GM04504 (cell line): ENCODE measurements around the gene ITPK1.
A peak's percentile ranks its signal among the peaks of the same experiment; 100 is the strongest.

Source experiments
- DNase-seq: peaks from one replicate; pipeline ENCODE4 v3.0.0-alpha.2; 2012; ENCODE audit warnings: low read depth

Gene ITPK1

DNA sequence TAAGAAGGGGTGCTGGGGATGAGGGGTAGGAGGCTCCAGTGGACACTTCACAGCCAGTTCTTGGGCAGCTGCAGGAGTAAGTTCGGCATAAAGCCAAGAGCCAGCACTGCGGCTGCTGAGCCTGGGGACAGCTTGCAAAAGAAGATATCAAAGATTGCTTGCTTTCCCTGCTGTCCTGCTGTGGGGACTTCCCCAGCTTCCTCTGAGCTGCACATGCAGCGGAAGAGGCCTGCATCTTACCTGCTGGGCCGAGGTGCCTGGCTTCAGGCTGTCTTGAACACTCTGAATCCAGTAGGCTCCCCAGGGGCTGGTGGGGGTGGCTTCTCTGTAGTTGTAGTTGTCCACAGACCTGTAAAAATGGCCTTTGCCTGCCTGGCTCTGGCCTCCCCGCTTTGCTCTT is 191.5 kb downstream of the ITPK1 start:
- DNase-seq: no peak

DNA sequence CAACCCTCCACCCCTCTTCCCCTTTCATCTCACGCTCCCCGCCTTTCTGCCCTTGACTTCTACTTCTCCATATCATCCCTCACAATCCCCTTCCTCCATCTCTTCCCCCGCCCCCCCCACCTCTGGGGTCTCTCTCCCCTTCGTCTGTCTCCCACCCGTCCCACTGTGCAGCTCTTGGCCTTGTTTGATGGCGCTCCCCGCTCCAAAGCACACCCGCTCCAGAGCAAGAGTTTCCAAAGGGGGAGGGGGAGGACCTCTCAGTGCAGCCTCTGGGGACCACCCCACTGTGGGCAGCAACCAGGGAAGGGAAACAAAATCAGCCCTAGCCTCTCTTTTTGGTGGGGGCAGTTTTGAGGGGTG is 192.0 kb downstream of the ITPK1 start:
- no peak for DNase-seq

DNA sequence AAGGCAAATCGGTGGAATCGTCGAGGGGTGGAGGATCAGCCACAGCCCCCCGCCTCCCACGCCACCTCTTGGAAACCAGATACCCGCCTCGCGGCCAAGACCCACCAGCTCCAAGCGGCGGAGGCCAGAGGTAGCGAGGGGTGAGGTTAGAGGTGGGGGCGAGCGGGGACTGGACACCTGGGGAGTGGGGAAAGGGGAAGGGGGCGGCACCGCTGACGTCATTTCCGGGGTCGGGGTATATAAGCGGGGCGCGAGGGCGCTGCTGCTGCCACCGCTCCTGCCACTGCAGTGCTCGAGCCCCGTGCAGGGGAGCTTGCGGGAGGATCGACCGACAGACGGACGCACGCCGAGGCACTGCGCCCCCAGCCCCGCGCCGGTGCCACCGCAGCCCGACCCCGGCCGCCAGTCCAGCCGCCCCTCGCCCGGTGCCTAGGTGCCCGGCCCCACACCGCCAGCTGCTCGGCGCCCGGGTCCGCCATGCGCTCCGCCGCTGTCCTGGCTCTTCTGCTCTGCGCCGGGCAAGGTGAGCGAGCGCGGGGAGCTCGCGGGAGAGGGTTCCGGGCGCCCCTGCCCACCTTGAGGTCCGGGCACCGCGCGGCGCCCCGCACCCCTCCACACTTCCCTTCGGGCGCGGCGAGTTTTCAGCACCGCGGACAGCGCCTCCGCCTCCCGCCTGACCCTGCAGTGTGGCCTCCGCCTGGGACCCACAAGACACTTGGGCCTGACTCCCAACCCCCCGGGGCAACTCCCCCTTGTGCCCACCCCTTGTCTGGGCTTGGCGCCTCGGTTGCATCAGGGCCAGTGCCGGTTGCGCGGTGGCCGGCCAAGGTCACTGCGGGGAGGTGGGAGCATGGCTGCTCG is 192.6 kb downstream of the ITPK1 start, which contains the start of gene CHGA:
TSS of gene CHGA (plus strand) at position 268 of the 861 bp plus-strand sequence. CDS start at position 478, 210 bp downstream.
- no peak for DNase-seq

DNA sequence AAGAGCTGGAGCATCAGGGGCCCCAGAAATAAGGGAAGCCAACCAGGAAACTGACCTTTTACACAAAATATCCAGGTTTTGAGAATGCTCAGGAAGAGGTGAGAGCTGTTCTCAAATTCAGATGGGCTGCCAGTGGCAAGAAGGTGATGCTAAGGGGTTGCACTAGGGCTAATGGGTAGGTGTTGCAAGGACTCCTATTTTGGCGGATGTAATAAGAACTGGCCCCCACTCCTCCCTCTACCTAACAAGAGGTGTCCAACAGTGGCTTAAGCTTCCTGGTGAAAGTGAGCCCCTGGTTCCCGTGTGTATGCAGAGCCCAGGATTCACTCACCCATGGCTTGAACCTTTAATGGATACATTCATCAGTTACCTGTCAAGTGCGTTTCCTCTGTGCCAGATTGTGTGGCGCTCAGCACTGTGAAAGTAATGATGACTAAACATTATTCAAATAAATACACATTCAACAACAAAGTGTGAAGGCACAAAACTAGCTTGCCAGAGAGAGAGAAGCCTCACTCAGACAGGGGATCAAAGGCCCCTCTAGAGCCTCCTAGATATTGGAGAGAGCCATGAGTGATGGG is 193.5 kb downstream of the ITPK1 start:
- DNase-seq: no peak

DNA sequence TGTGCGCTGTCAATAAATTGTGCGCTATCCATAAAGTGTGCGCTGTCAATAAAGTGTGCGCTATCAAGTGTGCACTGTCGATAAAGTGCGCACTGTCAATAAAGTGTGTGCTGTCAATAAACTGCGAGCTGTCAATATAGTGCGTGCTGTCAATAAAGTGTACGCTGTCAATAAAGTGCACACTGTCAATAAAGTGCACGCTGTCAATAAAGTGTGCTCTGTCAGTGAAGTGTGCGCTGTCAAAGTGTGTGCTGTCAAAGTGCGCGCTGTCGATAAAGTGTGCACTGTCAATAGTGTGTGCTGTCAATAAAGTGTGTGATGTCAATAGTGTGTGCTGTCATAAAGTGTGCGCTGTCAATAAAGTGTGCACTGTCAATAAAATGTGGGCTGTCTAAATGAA is 195.7 kb downstream of the ITPK1 start:
- DNase-seq: no peak

DNA sequence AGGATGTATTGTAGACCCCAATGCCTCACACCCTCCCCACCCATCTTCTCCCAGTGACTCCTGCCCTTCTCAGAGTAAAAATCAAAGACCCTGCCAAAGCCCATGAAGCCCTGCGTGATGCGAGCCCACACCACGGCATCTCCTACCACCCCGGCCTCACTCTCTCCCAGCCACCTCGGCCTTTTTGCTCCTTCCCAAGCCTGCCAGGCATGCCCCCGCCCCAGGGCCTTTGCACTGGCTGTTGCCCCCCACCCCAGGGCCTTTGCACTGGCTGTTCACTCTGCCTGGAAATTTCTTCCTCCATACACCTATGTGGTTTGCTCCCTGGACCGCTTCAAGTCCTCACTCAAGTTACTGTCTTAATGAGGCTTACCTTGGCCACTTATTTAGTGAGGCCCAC is 197.8 kb downstream of the ITPK1 start:
- no peak for DNase-seq

DNA sequence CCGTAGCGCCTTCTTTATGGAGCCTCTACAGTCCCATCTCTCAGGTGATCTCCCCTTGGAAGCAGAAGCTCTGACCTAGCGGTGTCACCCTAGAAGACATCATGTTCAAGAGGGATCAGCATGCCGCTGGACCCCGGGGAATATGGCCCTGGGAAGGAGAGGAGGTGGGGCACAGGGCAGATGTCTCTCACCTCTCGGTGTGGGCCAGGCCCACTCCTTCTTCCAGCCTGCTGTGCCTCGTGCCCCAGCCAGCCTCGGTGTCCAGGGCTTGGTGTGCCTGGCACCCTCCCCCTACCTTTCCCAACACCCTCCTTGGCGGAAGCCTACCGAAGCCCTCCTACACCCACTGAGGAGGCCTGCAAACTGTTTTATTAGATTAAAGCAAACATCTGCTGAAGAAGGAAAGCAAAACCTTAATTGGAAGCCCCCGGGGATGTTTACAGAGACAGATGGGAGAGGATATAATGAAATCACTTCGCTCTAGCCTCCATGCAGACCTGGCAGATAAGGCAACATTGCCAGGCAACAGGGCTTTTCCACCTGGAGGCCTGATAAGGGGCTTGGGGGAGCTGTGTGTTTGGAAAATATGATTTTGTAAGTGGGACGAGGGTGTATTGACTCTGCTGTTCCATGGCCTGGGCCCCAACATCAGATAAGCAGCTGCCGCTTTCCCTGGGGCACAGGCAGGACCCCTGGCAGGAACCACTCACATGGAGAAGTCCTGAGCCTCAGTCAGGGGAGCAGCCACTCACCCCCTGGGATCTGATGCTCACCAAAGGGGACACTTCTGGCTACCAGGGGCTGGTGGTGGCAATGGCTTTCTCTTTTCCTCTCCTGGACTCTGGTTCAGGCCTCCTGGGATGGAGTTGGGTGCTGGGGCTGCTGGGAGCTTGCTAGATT is 198.4 kb downstream of the ITPK1 start:
- no peak for DNase-seq

DNA sequence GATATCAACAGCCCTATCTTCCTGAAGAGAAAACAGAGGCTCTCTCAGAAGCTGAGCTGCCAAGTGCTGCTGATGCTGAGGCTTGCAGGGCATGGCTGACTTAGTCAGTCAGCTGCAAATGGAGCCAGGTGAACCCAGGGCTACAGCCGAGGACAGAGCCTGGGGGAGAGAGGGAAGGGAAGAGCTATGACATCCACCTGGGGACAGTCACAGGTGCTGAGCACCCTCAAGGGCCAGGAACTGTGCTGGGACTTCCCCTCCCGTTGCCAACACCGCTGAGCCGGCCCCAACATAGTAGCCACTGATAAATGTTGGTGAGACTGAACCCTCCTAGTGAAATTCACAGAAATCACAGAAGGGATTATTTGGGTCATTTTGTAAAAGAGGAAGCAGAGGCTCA is 199.5 kb downstream of the ITPK1 start:
- DNase-seq: no peak

DNA sequence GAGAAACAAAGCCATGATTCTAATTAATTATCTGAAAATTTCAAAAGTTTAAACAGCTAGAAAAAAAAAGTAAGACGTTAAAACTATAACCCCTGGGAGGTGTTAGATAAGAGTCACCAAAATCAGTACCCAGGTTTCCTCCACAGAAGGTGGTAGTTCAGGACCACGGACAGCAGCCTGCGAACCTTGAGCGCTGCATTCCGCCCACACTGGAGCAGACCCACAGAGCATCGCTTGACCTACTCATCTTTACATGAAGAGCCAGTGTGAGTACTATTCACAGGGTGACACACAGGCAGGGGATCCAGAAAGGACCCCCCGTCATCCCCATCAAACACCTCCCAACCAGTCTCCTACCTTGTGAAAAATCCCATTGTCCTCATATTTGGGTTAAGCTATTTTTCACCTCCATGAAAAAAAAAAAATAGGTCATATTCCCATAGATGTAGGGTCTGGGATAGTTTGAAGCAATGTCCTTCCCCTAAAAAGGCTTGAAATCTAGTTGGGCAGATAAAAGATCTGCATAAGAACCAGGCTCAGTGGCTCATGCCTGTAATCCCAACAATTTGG is 201.6 kb downstream of the ITPK1 start:
- DNase-seq: peak; percentile 3

DNA sequence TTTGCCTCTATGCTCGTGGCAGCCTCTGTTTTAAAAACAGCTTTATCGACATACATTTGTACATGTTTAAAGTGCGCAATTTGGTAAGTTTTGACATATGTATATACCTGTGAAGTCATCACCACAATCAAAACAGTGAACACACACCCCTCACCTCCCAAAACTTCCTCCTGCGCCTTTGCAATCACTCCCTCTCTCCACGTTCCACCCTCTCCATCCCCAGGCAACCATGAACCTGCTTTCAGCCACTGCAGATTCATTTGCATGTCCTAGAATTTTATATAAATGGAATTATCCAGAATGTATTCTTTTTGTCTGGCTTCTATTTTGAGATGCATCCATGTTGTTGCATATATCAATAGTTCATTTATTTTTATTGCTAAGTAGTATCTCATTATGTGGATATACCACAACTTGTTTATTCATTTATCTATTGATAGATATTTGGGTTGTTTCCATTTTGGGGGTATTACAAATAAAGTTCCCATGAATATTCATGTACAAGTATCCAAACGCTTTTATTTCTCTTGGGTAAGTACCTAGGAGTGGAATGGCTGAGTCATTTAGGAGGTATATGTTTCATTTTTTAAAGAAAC is 208.3 kb downstream of the ITPK1 start:
- DNase-seq: no peak

DNA sequence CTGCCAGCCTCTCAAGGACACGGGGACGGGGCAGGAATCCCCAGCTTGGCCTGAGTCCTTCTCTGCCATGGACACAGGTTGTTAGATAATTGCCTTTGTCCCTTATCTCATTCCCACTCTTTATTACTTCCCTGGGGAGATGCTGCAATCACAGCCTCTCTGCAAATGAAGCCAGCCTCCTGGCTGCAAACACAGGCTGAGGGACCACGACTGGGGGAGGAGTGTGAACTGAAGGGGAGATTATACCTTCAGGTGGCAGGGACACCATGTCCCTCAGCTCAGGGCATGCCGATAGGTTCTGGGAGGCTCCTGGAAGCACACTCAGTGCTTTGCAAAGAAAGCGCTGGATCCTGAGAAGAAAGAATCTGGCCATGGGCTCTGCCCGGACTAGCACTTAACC is 208.9 kb downstream of the ITPK1 start:
- DNase-seq: no peak

DNA sequence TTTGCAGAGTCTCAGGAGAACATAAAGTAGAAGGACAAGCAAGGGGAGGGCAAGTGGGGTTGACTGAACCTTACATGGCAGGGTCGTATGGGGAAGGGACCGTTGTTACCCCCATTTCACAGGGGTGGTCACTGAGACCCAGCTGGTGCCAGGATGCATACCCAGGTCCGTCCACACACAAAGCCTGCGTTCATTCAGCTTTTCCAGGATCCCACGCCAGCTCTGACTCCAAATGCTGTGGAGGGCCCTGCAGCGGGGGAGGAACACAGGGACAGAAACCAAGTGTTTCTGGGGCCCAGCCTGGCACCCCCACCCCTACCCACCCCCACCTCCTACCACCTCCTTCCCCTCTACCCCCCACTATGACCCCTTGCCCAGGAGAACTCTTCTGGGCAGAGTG is 209.3 kb downstream of the ITPK1 start:
- no peak for DNase-seq

DNA sequence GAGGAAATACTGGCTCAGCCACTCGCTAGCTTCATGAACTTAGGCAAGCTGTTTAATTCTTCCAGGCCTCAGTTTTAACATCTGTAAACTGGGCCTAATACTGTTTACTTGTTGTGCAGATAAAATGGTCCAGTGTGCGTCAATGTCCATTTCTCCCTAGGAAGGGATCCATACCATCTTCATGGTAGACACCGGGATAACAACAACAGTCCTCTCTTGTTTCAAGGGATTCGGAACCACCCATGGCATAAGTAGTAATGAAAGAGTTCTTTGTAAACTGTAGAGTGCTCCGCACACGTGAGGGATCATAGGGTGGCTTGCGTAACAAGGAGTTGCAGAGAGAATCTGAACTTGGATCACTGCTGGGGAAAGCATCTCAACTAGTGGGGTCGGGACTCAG is 210.1 kb downstream of the ITPK1 start:
- DNase-seq: no peak

DNA sequence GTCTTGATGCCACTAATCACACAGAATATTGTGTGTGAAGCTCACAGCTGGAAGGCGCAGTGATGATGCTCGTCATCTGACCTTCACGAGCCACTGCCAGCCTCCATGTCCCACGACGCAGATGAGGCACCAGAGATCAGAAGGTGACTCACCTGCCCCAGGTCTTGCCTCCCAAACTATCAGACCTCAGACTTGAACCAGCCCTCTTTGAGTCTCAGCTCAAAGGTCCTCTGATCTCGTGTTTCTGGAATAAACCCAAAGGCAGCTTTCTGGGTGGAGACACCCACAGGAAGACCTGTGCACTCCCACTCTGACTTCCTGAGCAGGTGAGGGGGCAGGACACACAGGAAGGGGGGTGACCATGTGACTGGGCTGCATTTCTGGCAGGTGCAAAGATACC is 212.4 kb downstream of the ITPK1 start:
- DNase-seq: no peak

DNA sequence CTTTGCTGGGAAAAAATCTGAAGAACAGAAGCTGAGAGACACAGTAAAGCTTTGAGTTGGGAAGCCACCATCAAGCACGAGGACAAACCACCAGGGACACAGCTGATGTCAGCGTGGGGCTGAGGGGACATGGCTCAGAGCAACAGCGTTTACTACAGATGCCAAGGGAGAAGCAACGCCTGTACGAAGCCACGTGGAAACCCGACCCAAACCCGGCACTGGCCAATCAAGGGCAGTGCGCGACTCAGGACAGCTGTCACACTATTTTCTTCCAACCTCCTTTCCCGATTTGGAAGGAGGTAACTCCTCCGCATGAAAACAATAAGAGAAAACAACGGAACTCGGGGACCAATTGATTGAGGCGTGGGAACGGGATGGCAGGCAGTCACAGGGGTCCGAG is 213.0 kb downstream of the ITPK1 start:
- DNase-seq: no peak

DNA sequence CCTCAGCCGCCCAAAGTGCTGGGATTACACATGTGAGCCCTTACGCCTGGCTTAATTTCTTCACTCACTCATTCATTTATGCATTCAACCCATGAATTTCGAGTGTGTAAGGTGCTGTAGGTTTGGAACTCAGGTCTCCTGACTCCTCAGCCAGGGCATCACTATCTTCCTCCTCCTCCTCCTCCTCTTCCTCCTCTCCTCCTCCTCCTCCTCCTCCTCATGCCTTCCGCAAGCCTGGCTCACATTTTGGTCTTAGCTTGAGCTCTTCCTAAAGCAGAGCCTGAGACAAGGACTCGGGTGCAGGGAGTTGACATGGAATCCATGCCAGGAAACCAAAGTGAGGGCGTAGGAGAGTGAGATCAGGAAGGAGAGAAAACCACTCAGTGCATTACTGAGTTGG is 213.5 kb downstream of the ITPK1 start:
- DNase-seq: no peak

DNA sequence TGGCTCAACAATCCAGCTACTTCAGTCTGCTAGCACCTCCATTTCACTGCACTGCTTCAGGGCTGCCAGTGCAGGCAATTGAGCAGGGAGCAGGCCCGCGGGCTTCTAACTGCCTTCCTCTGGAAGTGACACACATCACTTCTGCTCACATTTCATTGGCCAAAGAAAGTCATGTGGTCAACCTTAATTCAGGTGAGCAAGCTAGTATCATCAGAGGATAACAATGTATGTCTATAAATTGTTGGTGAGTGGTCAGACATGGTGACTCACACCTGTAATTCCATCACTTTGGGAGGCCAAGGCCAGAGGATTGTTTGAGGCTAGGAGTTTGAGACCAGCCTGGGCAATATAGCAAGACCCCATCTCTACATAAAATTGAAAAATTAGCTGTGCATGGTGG is 215.1 kb downstream of the ITPK1 start:
- no peak for DNase-seq

DNA sequence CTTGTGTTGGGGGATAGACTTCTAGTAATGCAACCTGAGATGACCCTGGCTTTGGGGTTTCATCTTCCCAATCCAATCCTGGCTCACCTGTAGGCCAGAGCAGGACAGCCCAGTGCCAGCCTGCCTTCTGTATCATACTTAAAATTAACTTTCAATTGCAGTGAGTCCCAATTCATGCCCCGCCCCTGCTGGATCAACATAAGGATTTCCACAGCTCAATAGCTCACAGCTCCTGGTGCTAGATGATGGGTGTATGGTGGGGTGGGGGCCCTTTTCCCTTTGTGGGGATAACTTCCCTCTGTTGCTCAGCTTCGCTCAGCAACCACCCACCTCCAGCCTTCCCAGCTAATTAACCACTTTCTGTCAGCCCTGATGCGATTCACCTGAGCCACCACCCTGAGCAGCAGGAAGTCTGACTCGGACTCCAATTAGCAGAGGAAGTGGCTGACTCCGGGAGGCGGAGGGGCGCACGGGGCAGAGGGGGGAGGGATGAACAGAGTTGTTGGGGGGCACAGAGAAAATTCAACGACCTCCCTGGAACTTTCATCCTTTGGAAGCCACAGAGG is 217.1 kb downstream of the ITPK1 start:
- no peak for DNase-seq

DNA sequence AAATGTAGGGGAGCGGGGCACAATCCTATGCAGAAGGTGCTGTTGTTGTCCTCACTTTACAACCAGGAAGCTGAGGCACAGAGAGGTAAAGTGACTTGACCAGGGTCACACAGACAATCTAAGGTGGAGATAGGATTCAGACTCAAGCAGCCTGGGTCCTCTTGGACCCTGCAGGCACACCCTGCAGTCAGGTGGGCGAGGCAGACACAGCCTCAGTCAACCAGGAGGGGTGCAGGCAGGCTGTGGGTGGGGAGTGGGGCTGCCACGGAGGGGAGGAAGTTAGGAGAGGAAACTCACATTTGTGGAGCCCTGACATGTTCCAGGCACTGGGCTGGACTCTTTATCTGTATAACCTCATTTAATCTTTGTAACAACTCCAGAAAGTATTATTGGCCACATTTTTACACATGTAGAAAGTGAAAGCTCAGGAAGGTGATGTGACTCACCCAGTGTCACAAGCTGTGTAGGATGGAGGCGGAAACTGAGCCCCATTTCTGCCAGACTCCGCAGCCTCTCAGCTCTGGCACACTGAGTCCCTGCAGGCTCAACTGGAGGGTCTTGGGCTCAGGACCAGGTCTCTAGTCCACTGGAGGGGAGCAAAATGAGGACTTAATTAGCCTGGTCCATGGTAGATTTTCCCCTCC is 217.7 kb downstream of the ITPK1 start:
- DNase-seq: no peak

DNA sequence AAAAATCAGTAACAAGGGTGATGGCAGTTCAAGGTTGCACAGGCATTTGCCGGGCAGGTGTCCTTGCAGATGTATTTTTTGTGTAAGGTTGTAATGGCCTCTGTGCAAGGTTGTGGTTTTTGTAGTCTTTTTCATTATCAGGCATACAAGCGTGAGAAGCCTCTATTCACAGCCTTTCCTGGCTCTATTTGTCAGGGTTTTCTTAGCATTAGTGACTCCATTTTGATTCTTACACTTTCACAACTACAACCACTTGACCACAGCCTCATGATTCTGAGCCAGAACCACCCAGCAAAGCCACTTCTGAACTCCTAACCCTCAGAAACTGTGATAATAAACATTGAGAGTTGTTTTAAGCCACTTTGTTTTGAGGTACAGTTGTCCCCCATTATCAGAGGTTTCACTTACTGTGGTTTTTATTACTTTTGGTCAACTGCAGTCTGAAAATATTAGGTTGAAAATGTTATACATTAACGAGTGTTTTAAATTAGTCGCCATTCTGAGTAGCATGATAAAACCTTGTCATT is 220.3 kb downstream of the ITPK1 start:
- no peak for DNase-seq

DNA sequence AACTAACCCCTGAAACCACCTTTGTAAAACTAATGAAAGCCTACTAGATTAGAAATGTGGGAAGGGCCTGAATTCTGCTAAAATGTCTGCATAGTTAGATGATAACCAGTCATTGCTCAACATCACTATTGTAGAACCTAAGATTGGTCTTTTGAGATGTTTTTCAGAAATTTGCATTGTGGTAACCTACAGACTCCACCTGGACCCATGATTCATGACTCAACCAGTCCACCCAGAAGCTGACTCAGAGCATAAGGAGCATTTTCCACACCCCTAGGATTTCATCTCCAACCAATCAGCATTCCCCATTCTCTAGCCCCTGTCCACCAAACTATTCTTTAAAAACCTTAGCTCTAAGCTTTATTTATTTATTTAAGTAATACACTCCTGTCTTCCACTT is 223.1 kb downstream of the ITPK1 start:
- DNase-seq: no peak
